OCI-LY1 (cell line): ENCODE measurements around the gene ACADM.

Experiments used
- EZH2 ChIP-seq: fragments of 200-600 bp; sonication (generic), shearing (Covaris generic); IDR thresholded peaks from 2 replicates; pipeline ENCODE4 v1.8.0; 2017; ENCODE audit warnings: borderline replicate concordance, mixed run types, mild to moderate bottlenecking, antibody characterized with exemption, low read length, moderate library complexity, mixed read lengths
- TF ChIP-seq, protein P1 (sequence below): fragments of 200-600 bp; sonication (generic), shearing (Covaris generic); IDR thresholded peaks from 2 replicates; pipeline ENCODE4 v1.5.1; 2017; ENCODE audit warnings: mild to moderate bottlenecking, antibody characterized with exemption, low read length, moderate library complexity, mixed read lengths

DNA sequence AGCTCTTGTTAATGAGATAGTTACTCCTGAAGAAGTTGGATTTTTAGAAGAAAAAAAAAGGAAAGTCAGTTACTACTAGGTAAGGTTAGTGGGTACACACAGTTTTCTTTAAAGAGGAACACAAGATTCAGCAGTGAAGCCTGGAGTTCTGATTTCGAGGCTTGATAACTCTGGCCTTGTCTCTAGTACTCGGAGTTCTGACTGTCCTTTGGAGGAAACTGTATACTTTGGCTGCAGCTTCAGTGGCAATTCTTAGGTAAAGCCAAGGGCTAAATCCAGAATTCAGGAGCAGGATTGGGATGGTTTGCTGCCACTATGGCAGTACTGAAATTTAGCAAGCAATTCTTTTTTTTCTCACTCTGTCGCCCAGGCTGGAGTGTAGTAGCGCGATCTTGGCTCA is 9.2 kb downstream of the ACADM start:
- TF ChIP-seq, protein P1, sequence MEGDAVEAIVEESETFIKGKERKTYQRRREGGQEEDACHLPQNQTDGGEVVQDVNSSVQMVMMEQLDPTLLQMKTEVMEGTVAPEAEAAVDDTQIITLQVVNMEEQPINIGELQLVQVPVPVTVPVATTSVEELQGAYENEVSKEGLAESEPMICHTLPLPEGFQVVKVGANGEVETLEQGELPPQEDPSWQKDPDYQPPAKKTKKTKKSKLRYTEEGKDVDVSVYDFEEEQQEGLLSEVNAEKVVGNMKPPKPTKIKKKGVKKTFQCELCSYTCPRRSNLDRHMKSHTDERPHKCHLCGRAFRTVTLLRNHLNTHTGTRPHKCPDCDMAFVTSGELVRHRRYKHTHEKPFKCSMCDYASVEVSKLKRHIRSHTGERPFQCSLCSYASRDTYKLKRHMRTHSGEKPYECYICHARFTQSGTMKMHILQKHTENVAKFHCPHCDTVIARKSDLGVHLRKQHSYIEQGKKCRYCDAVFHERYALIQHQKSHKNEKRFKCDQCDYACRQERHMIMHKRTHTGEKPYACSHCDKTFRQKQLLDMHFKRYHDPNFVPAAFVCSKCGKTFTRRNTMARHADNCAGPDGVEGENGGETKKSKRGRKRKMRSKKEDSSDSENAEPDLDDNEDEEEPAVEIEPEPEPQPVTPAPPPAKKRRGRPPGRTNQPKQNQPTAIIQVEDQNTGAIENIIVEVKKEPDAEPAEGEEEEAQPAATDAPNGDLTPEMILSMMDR = no peak
- no peak for TF ChIP-seq EZH2
